Right lung (tissue), 5 donors: ENCODE results near the gene FOXK1. TPM values are rescaled to one million over a fixed set of nuclear protein-coding genes. Genes with fewer than 3 reads are reported as not detected.

Experiments used
- DNase-seq, 2 donors: peaks; one replicate each; pipeline ENCODE4 v3.0.0-alpha.2; 2013
- polyA plus RNA-seq, 5 donors: library from polyadenylated mRNA; unstranded; fragments of 120-200 nt; gene quantifications; one replicate each; pipeline versions ENCODE4 v1.2.1 to v1.2.3, GENCODE V29; 2013; ENCODE audit warnings: inconsistent platforms in 1 of 5, low replicate concordance in 1 of 5; ENCODE audit not compliant: insufficient read length in 5 of 5, insufficient read depth in 1 of 5

The FOXK1 gene
- polyA plus RNA-seq, 5 donors = 10.3 to 16.5 (median 15.2) TPM

GRCh38 chr7:4742852-4743251 lies 60.8 kb downstream of the FOXK1 start:
- DNase-seq = no peak

DNA sequence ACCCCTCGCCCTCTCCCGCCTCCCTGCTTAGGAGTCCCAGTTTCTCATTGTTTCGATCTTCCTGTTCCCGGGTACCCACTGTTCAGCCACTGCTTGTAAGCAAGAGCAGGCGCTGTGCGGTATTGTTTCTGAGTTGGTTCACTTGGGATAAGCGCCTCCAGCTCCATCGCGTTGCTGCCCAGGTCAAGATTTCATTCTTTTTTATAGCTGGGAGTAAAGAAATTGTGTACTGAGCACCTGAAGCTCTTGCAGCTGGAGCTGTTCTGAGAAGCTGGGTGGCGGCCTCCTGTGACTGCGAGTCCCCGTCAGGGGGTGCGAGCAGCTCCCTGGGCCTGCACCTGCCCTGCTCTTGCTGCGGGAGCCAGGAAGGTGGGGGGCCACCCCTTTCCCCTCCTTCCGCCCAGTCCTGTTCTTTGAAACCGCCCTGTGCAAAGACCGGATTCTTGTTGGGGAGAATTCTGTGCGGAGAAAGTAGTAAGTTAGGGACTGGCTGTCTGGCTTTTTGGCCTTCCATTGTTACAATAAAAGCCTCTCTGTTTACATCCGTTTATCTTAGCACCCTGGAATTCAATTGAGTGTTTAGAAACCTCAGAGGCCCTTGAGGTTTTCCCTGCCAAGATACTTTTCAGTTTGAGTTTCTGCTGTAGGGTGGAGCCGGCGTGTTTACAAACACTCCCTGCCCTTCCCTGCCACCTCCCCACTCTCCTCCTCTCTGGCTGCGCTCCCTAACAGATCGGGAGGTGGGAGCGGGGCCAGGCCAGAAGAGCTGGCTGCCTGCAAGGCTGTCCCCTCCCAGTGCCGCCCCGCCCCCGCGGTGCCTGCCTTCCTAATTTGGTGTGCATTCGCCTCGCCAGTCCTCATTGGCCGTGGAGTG lies 62.5 kb downstream of the FOXK1 start:
- peak; percentile 99 for DNase-seq

DNA sequence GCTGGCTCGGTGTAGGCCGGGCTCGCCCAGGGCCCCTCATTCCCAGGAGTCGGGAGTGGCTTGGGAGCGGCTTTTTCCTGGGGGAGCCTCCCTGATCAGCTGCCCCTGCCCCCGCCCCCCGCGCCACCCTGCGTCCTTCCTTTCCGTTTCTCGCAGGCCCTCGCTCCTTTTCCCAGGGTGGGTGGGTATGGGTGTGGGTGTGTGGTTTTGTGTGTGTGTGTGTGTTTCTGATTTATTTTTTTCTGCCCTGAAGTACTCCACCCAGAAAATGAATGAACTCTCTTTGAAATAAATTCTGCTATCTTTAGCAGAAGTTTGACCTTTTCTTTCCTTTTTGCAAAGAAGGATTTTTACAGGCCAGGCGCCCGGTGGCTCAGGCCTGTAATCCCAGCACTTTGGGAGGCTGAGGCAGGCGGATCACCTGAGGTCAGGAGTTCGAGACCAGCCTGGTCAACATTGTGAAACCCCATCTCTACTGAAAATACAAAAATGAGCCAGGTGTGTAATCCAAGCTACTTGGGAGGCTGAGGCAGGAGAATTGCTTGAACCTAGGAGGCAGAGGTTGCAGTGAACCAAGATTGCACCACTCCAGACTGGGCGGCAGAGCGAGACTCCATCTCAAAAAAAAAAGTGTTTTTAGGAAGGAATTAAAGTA lies 63.3 kb downstream of the FOXK1 start:
- no peak for DNase-seq

DNA sequence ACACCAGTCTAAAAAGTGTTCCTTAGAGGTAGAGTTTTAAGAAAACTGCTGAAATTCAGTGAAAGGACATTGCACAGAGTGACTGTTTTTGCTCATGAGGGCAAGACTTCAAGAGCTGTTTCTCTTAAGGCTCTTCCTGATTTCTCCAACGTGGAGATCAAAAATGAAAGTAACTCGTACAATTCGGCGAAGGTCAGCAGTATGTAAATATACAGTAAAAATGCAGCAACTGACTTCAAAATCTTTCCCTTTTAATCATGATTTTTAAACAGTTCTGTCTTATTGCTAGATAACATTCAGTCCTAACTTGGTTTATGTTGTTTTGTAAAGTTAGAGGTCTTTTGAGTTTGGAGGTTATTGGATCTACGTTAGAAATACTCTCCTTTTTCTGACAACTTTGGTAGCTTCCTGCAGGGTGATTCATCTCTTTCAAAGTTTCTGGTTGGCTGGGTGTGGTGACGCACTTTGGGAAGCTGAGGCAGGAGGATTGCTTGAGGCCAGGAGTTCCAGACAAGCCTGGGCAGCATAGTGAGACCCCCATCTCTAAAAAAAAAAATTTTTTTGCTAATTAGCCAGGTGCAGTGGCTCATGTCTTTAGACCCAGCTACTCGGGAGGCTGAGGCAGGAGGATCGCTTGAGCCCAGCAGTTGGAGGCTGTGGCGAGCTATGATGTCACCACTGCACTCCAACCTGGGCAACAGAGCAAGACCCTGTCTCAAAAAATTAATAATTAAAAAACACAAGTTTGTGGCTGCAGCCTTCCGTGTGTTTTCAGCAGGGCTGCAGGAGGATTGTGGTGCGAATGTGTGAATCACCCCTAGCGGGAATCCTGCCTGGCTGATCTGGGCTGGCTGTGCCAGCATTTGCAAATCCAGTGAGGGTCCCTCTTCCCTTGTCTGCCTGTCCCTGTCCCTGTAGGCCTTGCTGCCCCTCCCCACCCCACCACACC lies 64.2 kb downstream of the FOXK1 start:
- DNase-seq = peak in 1 of 2 donors; percentile 56

DNA sequence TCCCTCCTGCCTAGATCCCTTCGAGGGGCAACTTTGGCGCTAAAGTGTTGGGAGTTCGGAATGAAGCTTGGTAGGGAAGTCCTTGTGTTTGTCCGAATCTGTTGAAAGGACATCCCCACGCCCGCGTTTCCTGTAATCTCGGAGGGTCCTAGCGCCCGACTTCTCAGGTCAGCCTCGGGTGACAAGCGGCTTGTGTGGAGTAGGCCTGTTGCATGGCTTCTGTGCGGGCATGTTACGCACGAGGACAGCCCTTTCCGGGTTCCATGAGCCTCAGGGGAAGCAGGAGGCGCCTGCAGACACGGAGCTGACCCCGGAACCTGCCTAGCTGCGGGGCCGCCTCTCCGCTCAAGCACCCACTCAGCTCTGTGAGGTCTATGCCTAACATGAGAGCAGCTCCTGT lies 64.9 kb downstream of the FOXK1 start:
- DNase-seq = no peak

DNA sequence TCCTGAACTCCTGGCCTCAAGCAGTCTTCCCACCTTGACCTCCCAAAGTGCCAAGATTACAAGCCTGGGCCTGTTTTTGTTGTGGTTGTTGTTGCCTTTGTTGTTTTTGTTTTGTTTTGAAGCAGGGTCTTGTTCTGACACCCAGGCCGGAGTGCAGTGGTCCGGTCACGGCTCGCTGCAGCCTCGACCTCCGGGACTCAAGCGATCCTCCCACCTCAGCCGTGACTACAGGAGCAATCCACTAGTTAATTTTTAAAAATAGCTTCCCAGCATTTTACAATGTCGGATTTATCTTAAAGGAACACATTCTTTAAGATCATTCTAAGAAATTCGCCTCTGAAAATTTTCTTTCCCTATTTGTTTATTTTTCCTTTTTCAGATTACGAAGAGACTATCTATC lies 65.7 kb downstream of the FOXK1 start:
- no peak for DNase-seq

DNA sequence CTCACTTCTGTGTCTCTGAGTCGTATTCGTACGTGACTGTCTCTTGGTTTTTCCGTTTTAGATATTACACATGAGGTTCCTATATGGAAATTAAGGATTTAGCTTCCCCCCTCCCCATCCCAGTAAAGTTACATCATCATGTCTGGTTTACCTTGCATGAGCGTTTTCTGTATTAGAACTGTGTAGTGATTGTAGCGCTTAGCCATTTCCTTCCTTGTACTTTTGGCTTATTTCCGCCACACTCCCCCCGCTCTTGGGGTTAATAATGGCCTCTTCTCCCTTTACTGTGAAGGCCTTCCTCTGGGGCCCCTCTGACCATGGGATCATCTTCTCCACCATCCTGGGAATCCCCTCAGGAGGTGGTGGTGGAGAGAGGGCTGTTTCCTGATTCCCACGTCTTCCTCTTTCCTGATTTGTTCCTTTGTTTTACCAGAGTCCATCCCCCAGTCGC lies 66.2 kb downstream of the FOXK1 start:
- no peak for DNase-seq

- no peak for DNase-seq
These were observed 67.3 kb downstream of the FOXK1 start for GRCh38 chr7:4749363-4749762.

GRCh38 chr7:4749798-4750197 lies 67.7 kb downstream of the FOXK1 start:
- no peak for DNase-seq

DNA sequence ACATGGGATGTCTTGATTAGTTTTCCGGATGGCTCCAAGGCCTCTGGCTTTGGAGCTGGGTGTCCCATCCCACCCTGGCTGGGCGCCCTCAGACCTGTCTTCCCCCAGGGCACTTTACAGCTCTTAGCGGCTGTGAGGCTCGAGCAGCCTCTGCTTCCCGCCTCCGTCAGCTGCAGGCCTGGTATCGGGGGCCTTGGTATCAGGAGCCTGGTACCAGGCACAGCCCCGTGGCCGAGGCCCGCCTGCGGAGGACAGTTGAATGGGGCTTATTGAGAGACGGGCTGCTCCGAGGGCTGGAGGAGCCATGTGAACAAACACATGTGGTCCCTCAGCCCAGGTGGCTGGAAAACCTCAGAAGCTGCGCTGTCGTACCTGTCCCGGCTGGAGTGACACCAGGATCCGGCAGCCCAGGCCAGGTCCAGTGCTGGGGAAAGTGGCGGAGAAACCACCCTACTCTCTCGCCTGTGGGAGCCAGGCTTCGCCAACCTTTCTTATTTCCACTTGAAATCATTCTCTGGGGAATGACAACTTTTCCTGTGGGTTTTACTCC lies 69.4 kb downstream of the FOXK1 start:
- DNase-seq = no peak

- no peak for DNase-seq
These were observed 71.7 kb downstream of the FOXK1 start for GRCh38 chr7:4753598-4754432.

- DNase-seq = no peak
These were observed 72.4 kb downstream of the FOXK1 start for GRCh38 chr7:4754433-4755010.

DNA sequence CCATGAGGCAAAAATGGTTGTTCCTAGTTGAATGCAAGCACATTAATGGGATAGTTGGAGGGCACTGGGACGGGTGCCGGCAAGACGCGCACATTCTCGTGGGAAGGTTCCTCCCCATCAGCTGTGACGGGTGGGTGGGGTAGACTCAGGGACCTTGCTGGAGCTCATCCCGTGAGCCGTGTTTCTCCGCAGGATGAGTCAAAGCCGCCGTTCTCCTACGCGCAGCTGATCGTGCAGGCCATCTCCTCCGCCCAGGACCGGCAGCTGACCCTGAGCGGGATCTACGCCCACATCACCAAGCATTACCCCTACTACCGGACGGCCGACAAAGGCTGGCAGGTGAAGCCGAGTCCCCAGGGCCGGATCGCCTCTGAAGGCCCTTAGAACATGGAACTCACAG lies 73.0 kb downstream of the FOXK1 start:
- DNase-seq = no peak

DNA sequence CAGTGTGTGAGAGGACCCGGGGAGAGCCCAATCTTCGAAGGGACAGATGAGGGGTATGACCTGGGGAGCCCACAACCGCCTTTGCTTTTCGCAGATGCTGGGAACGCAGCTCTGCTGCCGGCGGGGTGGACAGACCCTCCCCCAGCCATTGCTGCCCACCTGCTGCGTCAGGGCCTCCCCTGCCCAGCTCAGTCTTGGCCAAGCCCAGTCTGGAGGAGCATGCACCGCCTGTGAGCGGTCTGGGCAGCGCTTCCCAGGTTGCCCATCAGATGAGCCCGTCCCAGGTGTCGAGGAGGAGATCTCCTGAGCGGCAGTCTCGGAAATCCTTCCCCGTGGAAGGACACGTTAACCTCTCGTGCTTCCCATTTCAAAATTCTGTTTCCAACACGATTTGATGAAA lies 76.0 kb downstream of the FOXK1 start:
- DNase-seq = no peak

DNA sequence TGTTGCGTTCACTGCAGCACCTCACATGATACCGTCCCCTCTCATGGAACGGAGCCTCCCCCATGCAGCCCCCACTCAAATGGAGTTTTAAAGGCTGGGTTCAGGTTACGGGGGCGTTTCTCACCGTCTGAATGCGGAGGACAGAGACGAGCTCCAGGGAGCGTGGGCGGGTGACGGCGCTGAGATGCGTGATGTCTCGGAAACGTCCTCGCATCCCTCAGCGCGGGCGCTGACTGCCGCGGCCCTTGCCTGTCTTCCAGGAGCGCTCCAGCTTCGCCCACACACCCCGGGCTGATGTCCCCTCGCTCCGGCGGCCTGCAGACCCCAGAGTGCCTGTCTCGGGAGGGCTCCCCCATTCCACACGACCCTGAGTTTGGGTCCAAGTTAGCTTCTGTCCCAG lies 76.7 kb downstream of the FOXK1 start:
- DNase-seq = no peak

DNA sequence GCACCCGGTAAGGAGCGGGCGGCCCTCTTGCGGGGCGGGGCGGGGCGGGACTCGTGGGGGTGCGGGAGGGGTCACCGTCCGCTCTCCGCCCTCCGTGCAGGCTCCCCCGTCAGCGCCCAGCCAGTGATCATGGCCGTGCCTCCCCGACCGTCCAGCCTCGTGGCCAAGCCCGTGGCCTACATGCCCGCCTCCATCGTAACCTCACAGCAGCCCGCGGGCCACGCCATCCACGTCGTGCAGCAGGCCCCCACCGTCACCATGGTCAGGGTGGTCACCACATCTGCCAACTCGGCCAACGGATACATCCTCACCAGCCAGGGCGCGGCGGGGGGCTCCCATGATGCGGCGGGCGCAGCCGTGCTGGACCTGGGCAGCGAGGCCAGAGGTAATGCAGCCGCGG lies 77.1 kb downstream of the FOXK1 start:
- DNase-seq = no peak

GRCh38 chr7:4760952-4761351 lies 78.9 kb downstream of the FOXK1 start:
- DNase-seq = no peak

DNA sequence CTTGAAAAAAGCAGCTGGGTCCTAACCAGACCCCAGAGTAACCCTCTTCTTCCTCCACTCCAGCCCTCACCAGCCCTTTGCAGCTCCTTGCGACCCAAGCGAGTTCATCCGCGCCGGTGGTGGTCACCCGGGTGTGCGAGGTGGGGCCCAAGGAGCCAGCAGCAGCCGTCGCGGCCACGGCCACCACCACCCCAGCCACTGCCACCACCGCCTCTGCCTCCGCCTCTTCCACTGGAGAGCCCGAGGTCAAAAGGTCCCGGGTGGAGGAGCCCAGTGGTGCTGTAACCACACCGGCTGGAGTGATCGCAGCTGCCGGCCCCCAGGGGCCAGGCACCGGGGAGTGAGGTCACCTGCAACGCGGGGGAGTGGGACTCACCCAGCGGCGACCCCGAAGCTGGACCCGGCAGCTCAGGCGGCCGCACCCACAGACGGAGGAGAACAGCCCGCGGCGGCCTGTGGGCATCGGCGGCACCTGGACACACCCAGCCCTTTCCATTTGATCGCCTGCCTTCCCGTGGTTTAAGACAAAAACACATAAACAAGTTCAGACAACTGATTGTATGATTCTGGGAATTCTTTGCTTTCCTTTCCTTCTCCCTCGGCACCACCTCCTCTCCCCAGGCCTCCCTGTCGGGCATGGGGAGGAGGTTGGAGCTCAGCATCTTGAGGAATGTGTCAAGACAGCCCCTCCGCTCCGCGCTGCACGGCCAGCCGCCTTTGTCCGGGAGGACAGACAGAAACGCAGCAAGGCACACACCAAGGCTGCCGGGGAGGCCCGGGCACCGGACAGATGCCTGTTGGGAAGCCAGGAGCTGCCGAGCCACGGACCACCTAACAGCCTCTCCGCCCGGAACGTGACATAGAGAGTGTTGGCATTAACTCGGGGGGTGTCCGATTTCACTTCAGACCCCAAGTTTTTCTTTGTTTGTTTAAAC lies 80.3 kb downstream of the FOXK1 start:
- no peak for DNase-seq

DNA sequence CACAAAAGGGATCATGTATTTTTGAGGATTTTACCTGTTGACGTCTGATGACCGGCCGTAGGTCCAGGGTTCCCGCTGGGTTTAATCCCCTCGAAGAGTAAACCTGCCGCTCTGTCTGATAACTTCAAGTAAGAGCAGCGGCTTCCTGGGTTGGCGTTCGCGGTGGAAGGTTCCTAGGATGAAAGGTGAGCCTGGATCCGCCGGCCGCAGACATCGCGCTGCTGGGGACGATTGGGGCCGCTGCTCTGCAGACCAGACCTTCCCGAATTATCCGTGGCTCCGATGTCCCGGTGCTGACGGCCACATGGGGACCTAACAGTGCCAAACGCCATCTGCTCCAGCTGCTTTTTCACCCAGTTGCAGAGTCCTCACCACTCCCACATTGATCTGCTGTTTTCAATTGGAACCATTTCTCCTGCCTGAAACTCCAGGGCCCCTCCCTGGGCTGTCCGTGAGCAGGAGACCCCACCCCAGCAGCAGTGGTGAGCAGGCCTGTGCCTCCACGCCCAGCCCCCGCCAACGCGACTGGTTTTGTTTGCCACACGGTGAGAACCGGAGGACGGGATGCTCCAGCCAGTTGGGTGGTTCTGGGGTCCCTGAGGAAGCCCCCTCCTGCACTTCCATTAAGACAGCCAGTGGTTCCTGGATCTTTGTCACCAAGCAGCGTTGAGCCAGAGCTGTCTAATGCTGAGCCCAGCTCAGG lies 81.1 kb downstream of the FOXK1 start:
- no peak for DNase-seq
